ENCODE data around the gene SCAMP4. TPM values are rescaled to one million over a fixed set of nuclear protein-coding genes. Genes with fewer than 3 reads are reported as not detected.
"Not testable (repeated sequence)": the region's sequence is repeated elsewhere in the genome, so short reads cannot be mapped to it uniquely, and the experiment has no call there.

Gene SCAMP4
- total and polyA plus RNA-seq, 9 donors: 14.9 to 45.3 (median 31.7) TPM

GRCh38 chr19:1882786-1883692 lies 22.2 kb upstream of the SCAMP4 start:
- no peak for DNase-seq
- H3K27ac ChIP-seq (ENCODE audit: low read length): peak overlapping the region; percentile 91
- no peaks in the 10 kb centered on the region for H3K9me3 ChIP-seq (replicated peaks; ENCODE audit: control insufficient read depth, low read depth, low read length)
- peak overlapping the region; percentile 98 for H3K4me3 ChIP-seq (ENCODE audit: low read length)
- no peaks in the 10 kb centered on the region for H3K27me3 ChIP-seq (ENCODE audit: control insufficient read depth, insufficient read depth, low read length)
- 57% methylated on average over 20 of the region's 25 CpGs for WGBS (ENCODE audit: insufficient coverage)
- peaks cover 42% of the 10 kb centered on the region for H3K4me1 ChIP-seq (ENCODE audit: control insufficient read depth, insufficient read depth, low read length)
- H3K36me3 ChIP-seq (ENCODE audit: control insufficient read depth, insufficient read depth, low read length): peaks cover 5% of the 10 kb centered on the region

DNA sequence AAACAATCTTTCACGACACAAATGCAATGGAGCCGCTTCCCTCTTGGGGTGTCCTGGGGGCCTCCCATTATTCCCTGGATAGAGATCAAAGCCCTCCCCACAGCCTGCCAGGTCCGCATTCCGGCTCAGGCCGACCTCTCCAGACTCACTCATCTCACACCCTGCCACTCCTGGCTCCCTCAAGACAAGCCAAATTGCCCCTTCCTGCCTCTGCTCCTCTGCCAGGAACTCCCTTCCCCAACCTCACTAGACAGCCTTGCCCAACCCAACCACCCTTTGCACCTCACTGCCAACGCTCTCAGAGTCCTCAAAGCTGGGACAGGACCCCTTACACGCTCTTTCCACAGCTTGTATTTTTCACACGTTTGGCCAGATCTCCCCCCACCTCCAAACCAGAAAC lies 21.4 kb upstream of the SCAMP4 start:
- peak overlapping the region; percentile 91 for H3K27ac ChIP-seq (ENCODE audit: low read length)
- no peaks in the 10 kb centered on the region for H3K27me3 ChIP-seq (ENCODE audit: control insufficient read depth, insufficient read depth, low read length)
- peaks cover 5% of the 10 kb centered on the region for H3K36me3 ChIP-seq (ENCODE audit: control insufficient read depth, insufficient read depth, low read length)
- peaks cover 42% of the 10 kb centered on the region for H3K4me1 ChIP-seq (ENCODE audit: control insufficient read depth, insufficient read depth, low read length)
- peak overlapping the region; percentile 98 for H3K4me3 ChIP-seq (ENCODE audit: low read length)
- no peaks in the 10 kb centered on the region for H3K9me3 ChIP-seq (replicated peaks; ENCODE audit: control insufficient read depth, low read depth, low read length)
- WGBS (ENCODE audit: insufficient coverage): 28% methylated on average over 6 of the region's 8 CpGs
- no peak for DNase-seq

- Histone ChIP-seq H3K36me3 (ENCODE audit: control insufficient read depth, insufficient read depth, low read length) (peaks cover 5% of the 10 kb centered on the region), H3K4me3 (ENCODE audit: low read length) (peak overlapping the region; percentile 98), H3K4me1 (ENCODE audit: control insufficient read depth, insufficient read depth, low read length) (peaks cover 42% of the 10 kb centered on the region), H3K27ac (ENCODE audit: low read length) (peak overlapping the region; percentile 91), H3K9me3 (replicated peaks; ENCODE audit: control insufficient read depth, low read depth, low read length) (no peaks in the 10 kb centered on the region), H3K27me3 (ENCODE audit: control insufficient read depth, insufficient read depth, low read length) (no peaks in the 10 kb centered on the region)
- DNase-seq: no peak
- WGBS (ENCODE audit: insufficient coverage): 4% methylated on average over 10 of the region's 11 CpGs
Measured at GRCh38 chr19:1884291-1884718, 20.9 kb upstream of the SCAMP4 start.

DNA sequence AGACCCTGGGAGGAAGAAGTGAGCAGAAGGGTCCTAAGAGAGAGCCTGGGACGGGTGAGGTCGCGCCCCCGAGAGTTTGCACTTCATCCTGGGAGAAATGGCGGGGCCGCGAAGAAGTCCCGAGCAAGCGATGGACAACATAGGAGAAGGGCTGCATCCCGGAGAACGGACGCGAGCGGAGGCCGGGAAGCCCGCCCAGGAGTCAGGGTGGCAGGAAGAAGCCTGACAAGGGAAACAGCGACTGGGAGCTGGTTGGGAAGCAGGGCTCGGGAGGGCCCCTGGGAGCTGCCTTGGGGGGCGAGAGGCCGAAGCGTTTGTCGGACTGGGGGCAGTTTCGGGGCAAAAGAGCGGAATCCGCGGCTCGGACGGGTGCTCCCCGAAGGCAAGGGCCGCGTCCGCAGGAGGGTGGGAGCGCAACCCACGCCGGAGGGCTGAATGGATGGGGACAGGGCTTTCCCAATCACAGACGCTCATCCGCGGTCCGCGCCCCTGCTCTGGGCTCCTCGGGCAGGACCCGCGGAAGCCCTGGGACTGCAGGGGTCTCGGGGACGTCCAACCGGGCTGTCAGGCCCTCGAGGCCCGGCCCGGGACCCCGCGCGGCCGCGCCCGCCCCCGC lies 20.4 kb upstream of the SCAMP4 start:
- H3K4me3 ChIP-seq (ENCODE audit: low read length): peak overlapping the region; percentile 98
- DNase-seq: no peak
- peaks cover 5% of the 10 kb centered on the region for H3K36me3 ChIP-seq (ENCODE audit: control insufficient read depth, insufficient read depth, low read length)
- peaks cover 42% of the 10 kb centered on the region for H3K4me1 ChIP-seq (ENCODE audit: control insufficient read depth, insufficient read depth, low read length)
- no peaks in the 10 kb centered on the region for H3K9me3 ChIP-seq (replicated peaks; ENCODE audit: control insufficient read depth, low read depth, low read length)
- H3K27ac ChIP-seq (ENCODE audit: low read length): peak overlapping the region; percentile 91
- WGBS (ENCODE audit: insufficient coverage): under 1% methylated on average over 55 of the region's 56 CpGs
- no peaks in the 10 kb centered on the region for H3K27me3 ChIP-seq (ENCODE audit: control insufficient read depth, insufficient read depth, low read length)

- peak within 1 kb of the TSS; percentile 98 for H3K4me3 ChIP-seq (ENCODE audit: low read length)
- DNase-seq: peak; percentile 97
- H3K27me3 ChIP-seq (ENCODE audit: control insufficient read depth, insufficient read depth, low read length): not testable (repeated sequence)
Measured at GRCh38 chr19:1885398-1886119, 19.6 kb upstream of the SCAMP4 start, which contains the start of gene ABHD17A. Gene ABHD17A (minus strand): TSS chr19:1885496. CDS start chr19:1881566, 3,930 bp downstream.

DNA sequence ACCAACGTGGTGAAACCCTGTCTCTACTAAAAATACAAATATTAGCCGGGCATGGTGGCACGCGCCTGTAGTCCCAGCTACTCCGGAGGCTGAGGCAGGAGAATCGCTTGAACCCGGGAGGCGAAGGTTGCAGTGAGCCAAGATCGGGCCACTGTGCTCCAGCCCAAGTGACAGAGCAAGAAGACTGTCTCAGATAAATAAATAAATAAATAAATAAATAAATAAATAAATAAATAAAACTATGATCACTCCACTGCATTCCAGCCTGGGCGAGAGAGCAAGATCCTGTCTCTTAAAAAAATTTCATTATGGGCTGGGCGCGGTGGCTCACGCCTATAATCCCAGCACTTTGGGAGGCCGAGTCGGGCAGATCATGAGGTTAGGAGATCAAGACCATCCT lies 18.8 kb upstream of the SCAMP4 start:
- WGBS (ENCODE audit: insufficient coverage): 94% methylated on average over 11 of the region's 15 CpGs
- H3K4me1 ChIP-seq (ENCODE audit: control insufficient read depth, insufficient read depth, low read length): peaks cover 36% of the 10 kb centered on the region
- not testable (repeated sequence) for DNase-seq; H3K4me3 ChIP-seq (ENCODE audit: low read length); H3K36me3 ChIP-seq (ENCODE audit: control insufficient read depth, insufficient read depth, low read length); H3K9me3 ChIP-seq (replicated peaks; ENCODE audit: control insufficient read depth, low read depth, low read length); H3K27me3 ChIP-seq (ENCODE audit: control insufficient read depth, insufficient read depth, low read length); H3K27ac ChIP-seq (ENCODE audit: low read length)

More at GRCh38 chr19:1885398-1886119, 19.6 kb upstream of the SCAMP4 start, which contains the start of gene ABHD17A:
- H3K27ac ChIP-seq (ENCODE audit: low read length): peak within 1 kb of the TSS; percentile 91
- peaks cover 41% of the 10 kb centered on the region for H3K4me1 ChIP-seq (ENCODE audit: control insufficient read depth, insufficient read depth, low read length)
- H3K9me3 ChIP-seq (replicated peaks; ENCODE audit: control insufficient read depth, low read depth, low read length); H3K36me3 ChIP-seq (ENCODE audit: control insufficient read depth, insufficient read depth, low read length): not testable (repeated sequence)
- WGBS (ENCODE audit: insufficient coverage): 25% methylated on average over 33 of the region's 46 CpGs

DNA sequence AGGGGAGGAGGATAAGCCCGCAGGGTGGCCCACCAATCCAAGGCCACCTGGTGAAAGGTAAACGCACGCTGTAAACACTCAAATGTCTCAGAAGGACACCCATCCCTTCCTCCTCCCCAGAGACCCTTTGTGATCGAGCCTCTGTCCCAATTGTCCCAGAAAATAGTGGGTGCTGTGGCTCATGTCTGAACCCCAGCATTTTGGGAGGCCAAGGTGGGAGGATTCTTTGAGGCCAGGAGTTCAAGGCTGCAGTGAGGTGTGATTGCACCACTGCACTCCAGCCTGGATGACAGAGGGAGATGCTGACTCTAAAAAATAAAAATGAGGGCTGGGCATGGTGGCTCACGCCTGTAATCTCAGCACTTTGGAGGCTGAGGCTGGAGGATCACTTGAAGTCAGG lies 16.8 kb upstream of the SCAMP4 start:
- Histone ChIP-seq H3K4me1 (ENCODE audit: control insufficient read depth, insufficient read depth, low read length) (peaks cover 19% of the 10 kb centered on the region), H3K27me3 (ENCODE audit: control insufficient read depth, insufficient read depth, low read length) (no peaks in the 10 kb centered on the region), H3K4me3 (ENCODE audit: low read length) (no peak overlapping the region), H3K27ac (ENCODE audit: low read length) (no peak overlapping the region), H3K36me3 (ENCODE audit: control insufficient read depth, insufficient read depth, low read length) (no peaks in the 10 kb centered on the region), H3K9me3 (replicated peaks; ENCODE audit: control insufficient read depth, low read depth, low read length) (no peaks in the 10 kb centered on the region)
- 91% methylated on average over 1 of the region's 5 CpGs for WGBS (ENCODE audit: insufficient coverage)
- DNase-seq: no peak

DNA sequence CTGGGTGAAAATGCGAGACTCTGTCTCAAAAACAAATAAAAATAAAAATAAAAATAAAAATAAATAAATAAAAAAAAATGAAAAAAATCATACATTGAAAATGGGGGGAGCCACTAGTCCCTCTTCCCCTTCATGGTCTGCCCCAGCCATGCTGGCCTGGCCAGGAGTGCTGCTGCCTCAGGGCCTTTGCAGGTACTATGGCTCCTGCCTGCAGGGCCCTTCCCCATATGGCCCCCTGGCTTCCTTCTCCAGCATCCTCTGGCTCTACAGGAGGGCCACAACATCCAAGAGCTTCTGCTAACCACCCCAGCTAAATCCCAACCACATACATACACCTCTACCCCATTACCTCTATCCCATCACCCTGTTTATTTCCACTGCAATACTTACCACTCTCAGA lies 15.3 kb upstream of the SCAMP4 start:
- Histone ChIP-seq H3K9me3 (replicated peaks; ENCODE audit: control insufficient read depth, low read depth, low read length) (no peaks in the 10 kb centered on the region), H3K4me1 (ENCODE audit: control insufficient read depth, insufficient read depth, low read length) (peaks cover 7% of the 10 kb centered on the region), H3K27ac (ENCODE audit: low read length) (no peak overlapping the region), H3K27me3 (ENCODE audit: control insufficient read depth, insufficient read depth, low read length) (no peaks in the 10 kb centered on the region), H3K36me3 (ENCODE audit: control insufficient read depth, insufficient read depth, low read length) (no peaks in the 10 kb centered on the region), H3K4me3 (ENCODE audit: low read length) (no peak overlapping the region)
- WGBS (ENCODE audit: insufficient coverage): no CpG with 5 or more reads among the region's 1 CpG
- DNase-seq: no peak

DNA sequence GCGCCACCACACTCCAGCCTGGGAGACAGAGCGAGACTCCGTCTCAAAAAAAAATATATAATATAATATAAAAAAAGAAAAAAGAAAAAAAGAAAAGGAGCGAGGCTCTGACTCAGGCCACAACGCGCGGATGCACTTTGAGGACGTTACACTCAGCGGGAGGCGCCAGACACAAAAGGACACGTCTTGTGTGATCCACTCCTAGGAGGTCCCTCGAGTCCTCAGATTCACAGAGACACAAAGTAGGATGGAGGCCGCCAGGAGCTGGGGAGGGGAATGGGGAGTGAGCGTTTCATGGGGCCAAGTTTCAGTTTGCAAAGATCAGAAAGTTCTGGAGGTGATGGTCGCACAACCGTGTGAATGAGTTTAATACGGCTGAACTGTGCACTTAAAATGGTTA lies 11.4 kb upstream of the SCAMP4 start:
- Histone ChIP-seq H3K4me3 (ENCODE audit: low read length) (no peak overlapping the region), H3K9me3 (replicated peaks; ENCODE audit: control insufficient read depth, low read depth, low read length) (no peaks in the 10 kb centered on the region), H3K36me3 (ENCODE audit: control insufficient read depth, insufficient read depth, low read length) (no peaks in the 10 kb centered on the region), H3K27ac (ENCODE audit: low read length) (no peak overlapping the region), H3K4me1 (ENCODE audit: control insufficient read depth, insufficient read depth, low read length) (peaks cover 14% of the 10 kb centered on the region), H3K27me3 (ENCODE audit: control insufficient read depth, insufficient read depth, low read length) (no peaks in the 10 kb centered on the region)
- DNase-seq: no peak
- WGBS (ENCODE audit: insufficient coverage): 66% methylated on average over 13 of the region's 17 CpGs

DNA sequence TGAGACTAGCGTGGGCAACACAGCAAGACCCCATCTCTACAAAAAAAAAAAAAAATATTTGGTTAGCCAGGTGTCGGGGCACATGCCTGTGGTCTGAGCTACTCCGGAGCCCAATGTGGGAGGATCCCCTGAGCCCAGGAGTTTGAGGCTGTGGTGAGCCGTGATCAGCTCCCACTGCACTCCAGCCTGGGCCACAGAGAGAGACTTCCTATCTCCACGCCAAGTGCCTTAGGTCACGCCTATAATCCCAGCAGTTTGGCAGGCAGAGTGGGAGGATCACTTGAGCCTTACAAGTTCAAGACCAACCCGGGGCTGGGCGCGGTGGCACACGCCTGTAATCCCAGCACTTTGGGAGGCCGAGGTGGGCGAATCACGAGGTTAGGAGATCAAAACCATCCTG lies 8.7 kb upstream of the SCAMP4 start:
- H3K9me3 ChIP-seq (replicated peaks; ENCODE audit: control insufficient read depth, low read depth, low read length): no peaks in the 10 kb centered on the region
- no peak overlapping the region for H3K4me3 ChIP-seq (ENCODE audit: low read length)
- H3K4me1 ChIP-seq (ENCODE audit: control insufficient read depth, insufficient read depth, low read length): peaks cover 14% of the 10 kb centered on the region
- no peak overlapping the region for H3K27ac ChIP-seq (ENCODE audit: low read length)
- 68% methylated on average over 7 of the region's 13 CpGs for WGBS (ENCODE audit: insufficient coverage)
- no peaks in the 10 kb centered on the region for H3K36me3 ChIP-seq (ENCODE audit: control insufficient read depth, insufficient read depth, low read length)
- DNase-seq: no peak
- no peaks in the 10 kb centered on the region for H3K27me3 ChIP-seq (ENCODE audit: control insufficient read depth, insufficient read depth, low read length)
